K562 (cell line): ENCODE data around the gene CC2D2B. TPM values are rescaled to one million over a fixed set of nuclear protein-coding genes. Genes with fewer than 3 reads are reported as not detected.

Source experiments
- CC2D1A ChIP-seq: fragments of 450-650 bp; IDR thresholded peaks from 2 replicates; pipeline ENCODE4 v1.6.1; 2017; ENCODE audit warnings: mild to moderate bottlenecking
- DACH1 ChIP-seq: fragments of 450-650 bp; IDR thresholded peaks from 2 replicates; pipeline ENCODE4 v1.6.1; 2018; ENCODE audit not compliant: partially characterized antibody
- DIDO1 ChIP-seq: fragments of 450-650 bp; IDR thresholded peaks from 2 replicates; pipeline ENCODE4 v1.6.1; 2016; ENCODE audit warnings: low read depth, missing biosample characterization, missing genetic modification characterization
- HCFC1 ChIP-seq: IDR thresholded peaks from 2 replicates; pipeline ENCODE4 v1.6.1; 2012; ENCODE audit warnings: low read depth, low read length, improper control_type of control experiment
- HMG20B ChIP-seq: fragments of 250-450 bp; sonication (Bioruptor Pico); IDR thresholded peaks from 2 replicates; pipeline ENCODE4 v1.5.0; 2021; ENCODE audit warnings: mild to moderate bottlenecking
- HMGN3 ChIP-seq: IDR thresholded peaks from 2 replicates; pipeline ENCODE4 v1.6.1; 2011; ENCODE audit warnings: borderline replicate concordance, low read depth, mild to moderate bottlenecking, mixed read lengths, low read length; ENCODE audit not compliant: insufficient read length; ENCODE audit errors: extremely low read depth
- HSF4 ChIP-seq: fragments of 250-450 bp; sonication (Bioruptor Pico); IDR thresholded peaks from 2 replicates; pipeline ENCODE4 v2.1.2; 2022; ENCODE audit warnings: mild to moderate bottlenecking, moderate library complexity, borderline replicate concordance
- ILF3 ChIP-seq: fragments of 450-650 bp; IDR thresholded peaks from 2 replicates; pipeline ENCODE4 v1.6.1; 2018; ENCODE audit warnings: antibody characterized with exemption, mild to moderate bottlenecking, moderate library complexity, borderline replicate concordance
- KAT2B ChIP-seq: IDR thresholded peaks from one replicate; pipeline ENCODE4 v1.6.1; 2012; ENCODE audit warnings: low read depth, mild to moderate bottlenecking, control low read depth, inconsistent platforms, low read length, moderate library complexity
- MCM3 ChIP-seq: fragments of 450-650 bp; IDR thresholded peaks from 2 replicates; pipeline ENCODE4 v1.6.1; 2016
- NR3C1 ChIP-seq: sonication (generic); formaldehyde crosslinking; IDR thresholded peaks from 2 replicates; pipeline ENCODE4 v1.8.1; 2022; ENCODE audit warnings: missing genetic modification reagents
- RFX5 ChIP-seq: IDR thresholded peaks from 2 replicates; pipeline ENCODE4 v1.6.1; 2011; ENCODE audit warnings: low read depth, mild to moderate bottlenecking, improper control_type of control experiment, low read length
- SAP30 ChIP-seq: fragments of 200-600 bp; sonication (generic); IDR thresholded peaks from 2 replicates; pipeline ENCODE4 v1.6.1; 2012; ENCODE audit warnings: borderline replicate concordance, low read depth, mild to moderate bottlenecking, moderate library complexity, low read length, control low read depth, inconsistent platforms; ENCODE audit not compliant: insufficient read depth, poor library complexity, severe bottlenecking
- ZBTB49 ChIP-seq: sonication (generic); formaldehyde crosslinking; IDR thresholded peaks from 2 replicates; pipeline ENCODE4 v1.8.0; 2022; ENCODE audit warnings: missing genetic modification reagents, mild to moderate bottlenecking, borderline replicate concordance
- ZNF146 ChIP-seq: IDR thresholded peaks from one replicate; pipeline ENCODE4 v1.6.1; 2018; ENCODE audit warnings: missing compliant biosample characterization; ENCODE audit not compliant: unreplicated experiment
- ZNF586 ChIP-seq: fragments of 450-650 bp; formaldehyde crosslinking; conservative IDR thresholded peaks from 2 replicates; pipeline ENCODE4 v1.4.0; 2020; ENCODE audit warnings: mild to moderate bottlenecking, moderate library complexity
- ZNF830 ChIP-seq: fragments of 250-450 bp; sonication (Bioruptor Pico); IDR thresholded peaks from 2 replicates; pipeline ENCODE4 v1.5.0; 2021; ENCODE audit warnings: mild to moderate bottlenecking
- polyA plus RNA-seq, 8 experiments: library from polyadenylated mRNA; depleted of rRNA in 4 of 8; stranded (reverse) in 5 of 8; unstranded in 3 of 8; fragments of >200 nt; fragmentation: Nextera tagmentation in 2 of 8; fragmentation: Illumina TruSeq in 1 of 8; extraction: Ambion mirVana in 2 of 8; extraction: Trizol in 1 of 8; gene quantifications; 2 replicates each; pipeline versions ENCODE4 v1.2.1 to v1.2.3, GENCODE V29; 2011 to 2014; ENCODE audit warnings: inconsistent platforms in 1 of 8, missing spikeins in 1 of 8
- total RNA-seq, 7 experiments: library from RNA; depleted of rRNA in 6 of 7; stranded (reverse); fragments of >200 nt in 6 of 7; fragmentation: Illumina TruSeq in 2 of 7; extraction: Trizol in 2 of 7; gene quantifications; 2 replicates each; pipeline versions ENCODE4 v1.2.1 to v1.2.3, GENCODE V29; 2011 to 2021; ENCODE audit warnings: low replicate concordance in 1 of 7
- TF ChIP-seq, protein P1 (sequence below): sonication (generic); formaldehyde crosslinking; IDR thresholded peaks from 2 replicates; pipeline ENCODE4 v1.8.0; 2022; ENCODE audit warnings: mild to moderate bottlenecking, missing genetic modification reagents
- TF ChIP-seq, protein P2 (sequence below), 2 experiments: IDR thresholded peaks; 2 replicates each; pipeline ENCODE4 v1.6.1; 2011; ENCODE audit warnings: borderline replicate concordance in 1 of 2, control low read depth in 1 of 2, low read depth in 1 of 2, low read length in 1 of 2, mild to moderate bottlenecking in 1 of 2, mixed read lengths in 1 of 2, moderate library complexity in 1 of 2; ENCODE audit not compliant: insufficient read depth in 1 of 2, insufficient read length in 1 of 2, poor library complexity in 1 of 2, severe bottlenecking in 1 of 2; ENCODE audit errors: extremely low read depth in 1 of 2

CC2D2B gene
- total and polyA plus RNA-seq, 9 of the 15 experiments (the other 6 are each of a cell fraction or from before 2014, with no cell fraction given) = 0.10 to 0.34 (median 0.20) TPM; not detected in 5

DNA sequence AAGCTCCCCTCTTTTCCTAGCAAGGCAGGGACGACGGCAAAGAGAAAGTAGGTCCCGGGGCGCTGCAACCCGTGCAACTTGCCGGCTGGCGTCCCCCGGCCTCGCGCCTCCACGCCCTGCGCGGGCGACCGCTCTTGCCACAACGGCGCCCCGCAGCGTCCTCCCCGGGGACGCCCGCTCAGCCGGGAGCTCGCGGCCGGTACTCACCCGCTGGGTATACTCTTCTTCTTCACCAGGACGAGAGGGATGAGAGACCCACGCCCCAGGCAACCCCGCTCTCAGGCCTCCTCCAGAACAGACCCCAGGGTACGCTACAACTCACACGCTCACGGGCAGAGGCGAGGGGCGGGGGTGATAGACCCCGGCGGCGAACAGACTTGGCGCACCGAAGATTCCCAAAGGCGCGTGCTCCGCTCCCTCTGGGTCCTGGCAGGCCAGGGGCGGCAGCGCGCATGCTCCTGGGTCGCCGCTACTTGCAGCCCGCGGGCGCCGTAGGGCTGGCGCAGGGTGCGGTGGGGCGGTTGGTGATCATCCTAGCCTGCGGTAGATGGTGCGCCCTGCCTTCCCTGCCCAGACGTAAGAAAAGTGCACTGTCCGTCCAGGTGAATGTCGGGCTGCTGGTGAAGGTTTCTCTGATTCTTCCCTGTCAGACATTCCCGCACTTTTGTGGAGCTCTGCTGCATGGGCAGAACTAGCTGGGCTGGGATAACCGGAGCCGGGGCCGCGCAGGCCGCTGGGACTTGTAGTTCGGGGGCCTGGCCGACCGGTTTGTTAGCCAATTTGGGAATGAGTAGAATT lies at the start of gene CC2D2B (continued):
- TF ChIP-seq HMGN3 (peak; percentile 25), ILF3 (no peak), DIDO1 (0 out of 2 replicates have a peak, but pooled peaks have one; percentile 15), HSF4 (CRISPR knock-in tag) (no peak), ZNF146 (CRISPR knock-in tag) (no peak), ZNF586 (CRISPR knock-in tag) (no peak), RFX5 (no peak), DACH1 (no peak), ZNF830 (CRISPR knock-in tag) (no peak), MCM3 (no peak), SAP30 (peak; percentile 27), CC2D1A (no peak), KAT2B (no peak), HCFC1 (peak; percentile 88), ZBTB49 (no peak), HMG20B (no peak), NR3C1 (no peak)
- TF ChIP-seq, protein P1, sequence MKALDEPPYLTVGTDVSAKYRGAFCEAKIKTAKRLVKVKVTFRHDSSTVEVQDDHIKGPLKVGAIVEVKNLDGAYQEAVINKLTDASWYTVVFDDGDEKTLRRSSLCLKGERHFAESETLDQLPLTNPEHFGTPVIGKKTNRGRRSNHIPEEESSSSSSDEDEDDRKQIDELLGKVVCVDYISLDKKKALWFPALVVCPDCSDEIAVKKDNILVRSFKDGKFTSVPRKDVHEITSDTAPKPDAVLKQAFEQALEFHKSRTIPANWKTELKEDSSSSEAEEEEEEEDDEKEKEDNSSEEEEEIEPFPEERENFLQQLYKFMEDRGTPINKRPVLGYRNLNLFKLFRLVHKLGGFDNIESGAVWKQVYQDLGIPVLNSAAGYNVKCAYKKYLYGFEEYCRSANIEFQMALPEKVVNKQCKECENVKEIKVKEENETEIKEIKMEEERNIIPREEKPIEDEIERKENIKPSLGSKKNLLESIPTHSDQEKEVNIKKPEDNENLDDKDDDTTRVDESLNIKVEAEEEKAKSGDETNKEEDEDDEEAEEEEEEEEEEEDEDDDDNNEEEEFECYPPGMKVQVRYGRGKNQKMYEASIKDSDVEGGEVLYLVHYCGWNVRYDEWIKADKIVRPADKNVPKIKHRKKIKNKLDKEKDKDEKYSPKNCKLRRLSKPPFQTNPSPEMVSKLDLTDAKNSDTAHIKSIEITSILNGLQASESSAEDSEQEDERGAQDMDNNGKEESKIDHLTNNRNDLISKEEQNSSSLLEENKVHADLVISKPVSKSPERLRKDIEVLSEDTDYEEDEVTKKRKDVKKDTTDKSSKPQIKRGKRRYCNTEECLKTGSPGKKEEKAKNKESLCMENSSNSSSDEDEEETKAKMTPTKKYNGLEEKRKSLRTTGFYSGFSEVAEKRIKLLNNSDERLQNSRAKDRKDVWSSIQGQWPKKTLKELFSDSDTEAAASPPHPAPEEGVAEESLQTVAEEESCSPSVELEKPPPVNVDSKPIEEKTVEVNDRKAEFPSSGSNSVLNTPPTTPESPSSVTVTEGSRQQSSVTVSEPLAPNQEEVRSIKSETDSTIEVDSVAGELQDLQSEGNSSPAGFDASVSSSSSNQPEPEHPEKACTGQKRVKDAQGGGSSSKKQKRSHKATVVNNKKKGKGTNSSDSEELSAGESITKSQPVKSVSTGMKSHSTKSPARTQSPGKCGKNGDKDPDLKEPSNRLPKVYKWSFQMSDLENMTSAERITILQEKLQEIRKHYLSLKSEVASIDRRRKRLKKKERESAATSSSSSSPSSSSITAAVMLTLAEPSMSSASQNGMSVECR (CRISPR knock-in tag) = peak; percentile 64
- TF ChIP-seq, protein P2, sequence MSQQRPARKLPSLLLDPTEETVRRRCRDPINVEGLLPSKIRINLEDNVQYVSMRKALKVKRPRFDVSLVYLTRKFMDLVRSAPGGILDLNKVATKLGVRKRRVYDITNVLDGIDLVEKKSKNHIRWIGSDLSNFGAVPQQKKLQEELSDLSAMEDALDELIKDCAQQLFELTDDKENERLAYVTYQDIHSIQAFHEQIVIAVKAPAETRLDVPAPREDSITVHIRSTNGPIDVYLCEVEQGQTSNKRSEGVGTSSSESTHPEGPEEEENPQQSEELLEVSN (IDR thresholded peaks at IDR 0.05; ENCODE audit: borderline replicate concordance in 1 of 2, extremely low read depth in 1 of 2, insufficient read depth in 1 of 2, insufficient read length in 1 of 2, low read depth in 1 of 2, low read length in 1 of 2, poor library complexity in 1 of 2, severe bottlenecking in 1 of 2) = peak; percentile 88 to 94
